GM12872 (cell line): ENCODE results near the gene CFAP20DC.

Source experiments
- CTCF ChIP-seq: IDR thresholded peaks from 3 replicates; pipeline ENCODE4 v1.5.1; 2011; ENCODE audit warnings: low read depth, mild to moderate bottlenecking, low read length, moderate library complexity; ENCODE audit not compliant: insufficient read depth

CFAP20DC gene

GRCh38 chr3:58938057-58938456 is 111.8 kb downstream of the CFAP20DC start:
- no peak for TF ChIP-seq CTCF

GRCh38 chr3:58924578-58924977 is 125.2 kb downstream of the CFAP20DC start:
- no peak for TF ChIP-seq CTCF

- TF ChIP-seq CTCF: no peak
These were observed 149.4 kb downstream of the CFAP20DC start for GRCh38 chr3:58900386-58900785.

GRCh38 chr3:58899953-58900298 is 149.9 kb downstream of the CFAP20DC start:
- no peak for TF ChIP-seq CTCF

- no peak for TF ChIP-seq CTCF
These were observed 150.5 kb downstream of the CFAP20DC start for GRCh38 chr3:58899159-58899952.

GRCh38 chr3:58898513-58898912 is 151.3 kb downstream of the CFAP20DC start:
- TF ChIP-seq CTCF: no peak

GRCh38 chr3:58897646-58898045 is 152.2 kb downstream of the CFAP20DC start:
- TF ChIP-seq CTCF: no peak
